ENCODE measurements around the gene MELK. TPM values are rescaled to one million over a fixed set of nuclear protein-coding genes. Genes with fewer than 3 reads are reported as not detected.
A peak's percentile ranks its signal among the peaks of the same experiment; 100 is the strongest.

MELK gene
- total RNA-seq, 1 donor from 2014 or later = 59.2 TPM

- no peak overlapping the region for H3K27ac Mint-ChIP-seq (ENCODE audit: unreplicated experiment)
- H3K9me3 Mint-ChIP-seq = peaks cover 7% of the 10 kb centered on the region
- H3K4me1 Mint-ChIP-seq = peaks cover 6% of the 10 kb centered on the region
- no peak for TF ChIP-seq CTCF (conservative IDR thresholded peaks at IDR 0.05)
- no peaks in the 10 kb centered on the region for H3K27me3 Mint-ChIP-seq (ENCODE audit: low read depth)
- no peak for DNase-seq (ENCODE audit: low read depth, low spot score)
- peaks cover 36% of the 10 kb centered on the region for H3K36me3 Mint-ChIP-seq (ENCODE audit: low read depth)
- no peak overlapping the region for H3K4me3 Mint-ChIP-seq
Measured at GRCh38 chr9:36609306-36609705, 36.6 kb downstream of the MELK start.

- Mint-ChIP-seq H3K4me1 (peaks cover 11% of the 10 kb centered on the region), H3K27me3 (ENCODE audit: low read depth) (no peaks in the 10 kb centered on the region), H3K27ac (ENCODE audit: unreplicated experiment) (no peak overlapping the region), H3K4me3 (no peak overlapping the region), H3K9me3 (no peaks in the 10 kb centered on the region), H3K36me3 (ENCODE audit: low read depth) (peaks cover 6% of the 10 kb centered on the region)
- TF ChIP-seq CTCF (conservative IDR thresholded peaks at IDR 0.05) = no peak
- DNase-seq (ENCODE audit: low read depth, low spot score) = no peak
Measured at GRCh38 chr9:36622121-36622520, 49.4 kb downstream of the MELK start.

GRCh38 chr9:36623280-36623679 lies 50.6 kb downstream of the MELK start:
- Mint-ChIP-seq H3K36me3 (ENCODE audit: low read depth) (peaks cover 2% of the 10 kb centered on the region), H3K4me1 (peaks cover 11% of the 10 kb centered on the region), H3K27me3 (ENCODE audit: low read depth) (no peaks in the 10 kb centered on the region), H3K27ac (ENCODE audit: unreplicated experiment) (no peak overlapping the region), H3K9me3 (no peaks in the 10 kb centered on the region), H3K4me3 (no peak overlapping the region)
- no peak for TF ChIP-seq CTCF (conservative IDR thresholded peaks at IDR 0.05)
- no peak for DNase-seq (ENCODE audit: low read depth, low spot score)

GRCh38 chr9:36625006-36625615 lies 52.4 kb downstream of the MELK start:
- peaks cover 11% of the 10 kb centered on the region for H3K4me1 Mint-ChIP-seq
- peaks cover 3% of the 10 kb centered on the region for H3K36me3 Mint-ChIP-seq (ENCODE audit: low read depth)
- no peak overlapping the region for H3K4me3 Mint-ChIP-seq
- no peak for TF ChIP-seq CTCF (conservative IDR thresholded peaks at IDR 0.05)
- no peaks in the 10 kb centered on the region for H3K27me3 Mint-ChIP-seq (ENCODE audit: low read depth)
- no peak for DNase-seq (ENCODE audit: low read depth, low spot score)
- H3K27ac Mint-ChIP-seq (ENCODE audit: unreplicated experiment) = peak overlapping the region; percentile 83
- H3K9me3 Mint-ChIP-seq = no peaks in the 10 kb centered on the region

- Mint-ChIP-seq H3K27me3 (ENCODE audit: low read depth) (no peaks in the 10 kb centered on the region), H3K9me3 (no peaks in the 10 kb centered on the region), H3K36me3 (ENCODE audit: low read depth) (peaks cover 5% of the 10 kb centered on the region), H3K4me1 (no peaks in the 10 kb centered on the region), H3K27ac (ENCODE audit: unreplicated experiment) (no peak overlapping the region), H3K4me3 (no peak overlapping the region)
- no peak for DNase-seq (ENCODE audit: low read depth, low spot score)
- peak; percentile 76 for TF ChIP-seq CTCF (conservative IDR thresholded peaks at IDR 0.05)
Measured at GRCh38 chr9:36632892-36633291, 60.2 kb downstream of the MELK start.
